ENCODE results near the gene ELMOD3.
A peak's percentile ranks its signal among the peaks of the same experiment; 100 is the strongest.
"Not testable (repeated sequence)": the region's sequence is repeated elsewhere in the genome, so short reads cannot be mapped to it uniquely, and the experiment has no call there.

Gene ELMOD3

GRCh38 chr2:85429213-85429923 lies 74.8 kb downstream of the ELMOD3 start:
- no peak for DNase-seq

- no peak for DNase-seq
These were observed 75.3 kb downstream of the ELMOD3 start for GRCh38 chr2:85429924-85430289.

GRCh38 chr2:85430752-85431569 lies 76.4 kb downstream of the ELMOD3 start:
- DNase-seq, result no peak

- DNase-seq, result no peak
These were observed 77.1 kb downstream of the ELMOD3 start for GRCh38 chr2:85431570-85432205.

- DNase-seq, result no peak
These were observed 79.0 kb downstream of the ELMOD3 start for GRCh38 chr2:85433511-85434089.

GRCh38 chr2:85434696-85435095 lies 80.1 kb downstream of the ELMOD3 start:
- no peak for DNase-seq

GRCh38 chr2:85435220-85435958 lies 80.8 kb downstream of the ELMOD3 start:
- DNase-seq, result no peak

GRCh38 chr2:85435981-85436835 lies 81.6 kb downstream of the ELMOD3 start:
- DNase-seq, result no peak

GRCh38 chr2:85436836-85437487 lies 82.4 kb downstream of the ELMOD3 start:
- DNase-seq, result no peak

- DNase-seq, result peak; percentile 63 to 68 (median 64)
These were observed 83.1 kb downstream of the ELMOD3 start for GRCh38 chr2:85437488-85438200.

- DNase-seq, result no peak
These were observed 83.8 kb downstream of the ELMOD3 start for GRCh38 chr2:85438201-85439024.

GRCh38 chr2:85439025-85439472 lies 84.5 kb downstream of the ELMOD3 start:
- no peak for DNase-seq

- DNase-seq, result not testable (repeated sequence)
These were observed 85.0 kb downstream of the ELMOD3 start for GRCh38 chr2:85439569-85439968.

- DNase-seq, result no peak
These were observed 85.4 kb downstream of the ELMOD3 start for GRCh38 chr2:85439986-85440385.

GRCh38 chr2:85440729-85441128 lies 86.2 kb downstream of the ELMOD3 start:
- DNase-seq, result no peak

All from activated CD4-positive, CD25-positive, alpha-beta regulatory T cell (primary cell).